Adrenal gland (tissue), 12 donors: ENCODE data around the gene CNOT2. TPM values are rescaled to one million over a fixed set of nuclear protein-coding genes. Genes with fewer than 3 reads are reported as not detected.
A peak's percentile ranks its signal among the peaks of the same experiment; 100 is the strongest.

Experiments used
- DNase-seq, 7 donors: peaks; one replicate each; pipeline ENCODE4 v3.0.0-alpha.2; 2019 to 2020
- H3K27ac ChIP-seq, 5 donors: fragments of 200-600 bp; sonication (generic) in 4 of 5; 1 replicate in 3 of 5; 2 replicates in 2 of 5; pipeline versions ENCODE4 v1.5.1 to v1.8.0; 2016 to 2020; ENCODE audit warnings: mild to moderate bottlenecking in 1 of 5
- H3K27me3 ChIP-seq: fragments of 200-600 bp; 2 replicates; pipeline ENCODE4 v1.8.0; 2021
- H3K36me3 ChIP-seq, 2 donors: fragments of 200-600 bp; replicated peaks in 1 of 2; 1 replicate in 1 of 2; 2 replicates in 1 of 2; pipeline versions ENCODE4 v1.5.1 to v1.8.0; 2018 to 2022
- H3K4me1 ChIP-seq, 2 donors: fragments of 200-600 bp; replicated peaks in 1 of 2; 1 replicate in 1 of 2; 2 replicates in 1 of 2; pipeline versions ENCODE4 v1.5.1 to v1.8.0; 2018 to 2021
- H3K4me3 ChIP-seq, 4 donors: fragments of 200-600 bp; sonication (generic) in 3 of 4; one replicate each; pipeline ENCODE4 v1.5.1; 2016 to 2018
- H3K9me3 ChIP-seq, 3 donors: fragments of 200-600 bp; sonication (generic) in 1 of 3; replicated peaks in 1 of 3; 1 replicate in 2 of 3; 2 replicates in 1 of 3; pipeline versions ENCODE4 v1.5.1 to v1.8.0; 2016 to 2021
- CTCF ChIP-seq, 6 experiments: fragments of 450-650 bp in 4 of 6; fragments of 200-600 bp in 2 of 6; sonication (generic) in 1 of 6; IDR thresholded peaks; 1 replicate in 5 of 6; 2 replicates in 1 of 6; pipeline versions ENCODE4 v1.5.1 to v1.8.0; 2016 to 2021; ENCODE audit warnings: antibody characterized with exemption in 6 of 6, mild to moderate bottlenecking in 2 of 6, moderate library complexity in 1 of 6
- POLR2A ChIP-seq, 2 donors: fragments of 450-650 bp; IDR thresholded peaks; one replicate each; pipeline ENCODE4 v1.6.1; 2017; ENCODE audit warnings: antibody characterized with exemption in 2 of 2, mild to moderate bottlenecking in 2 of 2, moderate library complexity in 1 of 2
- WGBS, 4 donors: extraction: QIAGEN DNeasy Blood & Tissue Kit in 2 of 4; methylation state at CpG; one replicate each; pipeline versions ENCODE4 v1.1.5 to v1.1.7; 2013 to 2017; 5-methylcytosine and 5-hydroxymethylcytosine counted together
- intact Hi-C, 2 donors: fragments of 100-400 bp; cut with DNase I; formaldehyde crosslinking; loops; one replicate each; pipeline versions ENCODE4 v1.14.1 to v1.15.0; 2022 to 2023
- polyA plus RNA-seq, 3 donors: library from polyadenylated mRNA; stranded (reverse); fragments of 200-250 nt in 2 of 3; fragments of 350-450 nt in 1 of 3; fragmentation: Illumina TruSeq in 1 of 3; extraction: RNeasy Lipid Tissue Mini Kit (QIAGEN cat#74804) in 1 of 3; gene quantifications; one replicate each; pipeline ENCODE4 v1.2.3, GENCODE V29; 2013 to 2014
- total RNA-seq, 9 donors: library from RNA; depleted of rRNA in 4 of 9; stranded (reverse); fragments of >200 nt in 4 of 9; fragments of 120-200 nt in 1 of 9; fragmentation: NEBNext Ultra II Directional in 1 of 9; extraction: Animal tissue kit (Norgen Biotek cat#: 25700) in 1 of 9; gene quantifications; one replicate each; pipeline versions ENCODE4 v1.1.0 to v1.2.4, GENCODE V29; 2013 to 2023
- donor health status: healthy with polysubstance abuse.
- donor health status: Bipolar disorder and iron deficiency.
- donor health status: DM: yes; HTN: yes; CAD: no.
- donor health status: DM: no; HTN: no; CAD: no.
- donor health status: DM: no; HTN: no; CAD: no.
- donor health status: DM: yes; HTN: yes; CAD: no.

CNOT2 gene
- total and polyA plus RNA-seq, 12 donors = 33.4 to 127 (median 57.1) TPM

DNA sequence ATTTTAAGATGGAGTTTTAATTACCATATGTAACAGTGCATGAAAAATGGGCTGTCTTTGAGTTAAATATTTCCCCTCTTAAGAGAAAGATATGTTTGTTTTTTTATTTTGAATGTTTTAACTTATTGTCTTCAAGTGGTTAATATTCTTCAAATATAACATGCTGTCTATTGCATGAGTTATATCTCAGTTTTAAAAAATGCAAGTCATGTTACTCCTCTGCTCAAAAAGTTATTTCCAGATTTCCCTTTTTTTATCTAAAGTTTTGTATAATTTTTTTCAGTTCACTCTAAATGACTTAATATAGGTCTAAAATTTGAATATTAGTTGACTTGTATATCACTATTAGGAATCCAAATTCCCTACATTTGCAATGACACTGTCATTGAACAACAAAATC lies 117.0 kb downstream of the CNOT2 start:
- H3K4me1 ChIP-seq = peaks cover 0 to 5% of the 10 kb centered on the region in 2 donors

DNA sequence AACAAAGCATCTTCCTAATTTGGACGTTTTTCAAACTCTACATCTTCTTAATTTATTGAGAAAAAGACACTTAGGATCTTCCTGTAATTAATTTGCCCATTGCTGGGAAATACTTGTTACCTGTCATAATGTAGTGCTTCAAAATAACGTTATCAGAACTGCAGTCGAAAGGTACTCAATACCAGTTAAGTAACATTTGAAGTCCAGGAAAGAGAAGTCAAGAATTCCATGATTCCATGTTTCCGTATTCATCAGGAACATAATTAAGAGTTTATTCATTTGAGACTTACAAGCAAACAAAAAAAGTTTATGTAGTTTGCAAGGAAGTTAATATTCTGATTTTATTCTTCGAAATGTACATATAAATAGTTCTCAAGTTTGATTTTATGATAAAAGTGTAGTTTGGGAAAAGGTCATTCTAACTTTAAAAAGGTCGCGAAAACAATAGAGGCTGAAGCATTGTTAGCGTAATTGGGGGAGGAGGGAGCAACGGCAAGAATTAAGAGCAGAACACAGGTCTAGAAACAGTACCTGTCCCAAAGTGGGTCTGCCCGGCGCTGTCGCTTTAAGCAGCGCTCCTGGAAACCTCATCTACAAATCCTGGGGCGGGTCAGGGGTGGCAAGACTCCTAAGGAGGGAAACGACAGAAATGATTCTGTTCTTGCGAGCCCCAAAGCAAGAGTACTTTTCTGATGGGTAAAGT lies 121.6 kb downstream of the CNOT2 start:
- WGBS, 4 donors = 32 to 41% (median 36%) methylated on average over 14 to 16 of the region's 16 CpGs
- Histone ChIP-seq H3K4me3 (peak overlapping the region in 1 of 4 donors; percentile 82), H3K27me3 (no peaks in the 10 kb centered on the region), H3K4me1 (peaks cover 0 to 21% of the 10 kb centered on the region in 2 donors), H3K27ac (no peak overlapping the region), H3K36me3 (no peaks in the 10 kb centered on the region), H3K9me3 (no peaks in the 10 kb centered on the region)
- TF ChIP-seq POLR2A (IDR thresholded peaks at IDR 0.05) (no peak), CTCF (IDR thresholded peaks at IDR 0.05) (no peak)
- intact Hi-C loops = loop anchor here in 1 of 2 donors (10.0 kb wide), 1 partner anchor 470 kb away; no protein-coding TSS in a partner anchor
- DNase-seq = no peak

More for the DNA sequence above, 117.0 kb downstream of the CNOT2 start:
- no peak for DNase-seq
- TF ChIP-seq CTCF (IDR thresholded peaks at IDR 0.05) (no peak), POLR2A (IDR thresholded peaks at IDR 0.05) (no peak)
- intact Hi-C loops = loop anchor here in 1 of 2 donors (10.0 kb wide), 1 partner anchor 465 kb away; no protein-coding TSS in a partner anchor
- no peaks in the 10 kb centered on the region for H3K9me3 ChIP-seq
- H3K27me3 ChIP-seq = no peaks in the 10 kb centered on the region
- no peak overlapping the region for H3K4me3 ChIP-seq
- H3K36me3 ChIP-seq = no peaks in the 10 kb centered on the region
- no peak overlapping the region for H3K27ac ChIP-seq

GRCh38 chr12:70365398-70365647 lies 122.1 kb downstream of the CNOT2 start:
- 1 to 5% (median 1%) methylated on average over 6 of the region's 6 CpGs; no CpG with 5 or more reads in 1 of the 4 donors for WGBS, 4 donors
- no peak for DNase-seq
- TF ChIP-seq POLR2A (IDR thresholded peaks at IDR 0.05) (no peak), CTCF (IDR thresholded peaks at IDR 0.05) (no peak)
- peaks cover 0 to 21% of the 10 kb centered on the region in 2 donors for H3K4me1 ChIP-seq
- intact Hi-C loops = loop anchor here in 1 of 2 donors (10.0 kb wide), 1 partner anchor 471 kb away; no protein-coding TSS in a partner anchor
- H3K9me3 ChIP-seq = no peaks in the 10 kb centered on the region
- H3K27me3 ChIP-seq = no peaks in the 10 kb centered on the region
- no peaks in the 10 kb centered on the region for H3K36me3 ChIP-seq
- peak overlapping the region in 3 of 4 donors; percentile 15 to 82 (median 56) for H3K4me3 ChIP-seq
- no peak overlapping the region for H3K27ac ChIP-seq

- Histone ChIP-seq H3K27ac (peak within 1 kb of the TSS in 3 of 5 donors; percentile 8 to 53 (median 33)), H3K9me3 (no peaks in the 10 kb centered on the region), H3K4me3 (peak within 1 kb of the TSS; percentile 24 to 82 (median 44)), H3K27me3 (no peaks in the 10 kb centered on the region), H3K36me3 (no peaks in the 10 kb centered on the region), H3K4me1 (peaks cover 0 to 21% of the 10 kb centered on the region in 2 donors)
- intact Hi-C loops = loop anchor here in 1 of 2 donors (10.0 kb wide), 1 partner anchor 471 kb away; no protein-coding TSS in a partner anchor
- TF ChIP-seq POLR2A (IDR thresholded peaks at IDR 0.05) (no peak), CTCF (IDR thresholded peaks at IDR 0.05) (no peak)
- WGBS, 4 donors = 0 to 1% (median 0%) methylated on average over 25 to 87 of the region's 88 CpGs
- peak; percentile 59 to 84 (median 70) for DNase-seq
Observed at GRCh38 chr12:70365648-70366518, 122.7 kb downstream of the CNOT2 start, which contains the start of gene KCNMB4. KCNMB4 (plus strand) TSS chr12:70366290; CDS start chr12:70366735, 445 bp downstream.
